DMS 273 (cell line): ENCODE data around the gene MAML1.
A peak's percentile ranks its signal among the peaks of the same experiment; 100 is the strongest.
"Not testable (repeated sequence)": the region's sequence is repeated elsewhere in the genome, so short reads cannot be mapped to it uniquely, and the experiment has no call there.

Experiments used
- DNase-seq: peaks from one replicate; lab custom pipeline; 2025; ENCODE audit not compliant: unreplicated experiment; lab: John Stamatoyannopoulos, UW

MAML1 gene

DNA sequence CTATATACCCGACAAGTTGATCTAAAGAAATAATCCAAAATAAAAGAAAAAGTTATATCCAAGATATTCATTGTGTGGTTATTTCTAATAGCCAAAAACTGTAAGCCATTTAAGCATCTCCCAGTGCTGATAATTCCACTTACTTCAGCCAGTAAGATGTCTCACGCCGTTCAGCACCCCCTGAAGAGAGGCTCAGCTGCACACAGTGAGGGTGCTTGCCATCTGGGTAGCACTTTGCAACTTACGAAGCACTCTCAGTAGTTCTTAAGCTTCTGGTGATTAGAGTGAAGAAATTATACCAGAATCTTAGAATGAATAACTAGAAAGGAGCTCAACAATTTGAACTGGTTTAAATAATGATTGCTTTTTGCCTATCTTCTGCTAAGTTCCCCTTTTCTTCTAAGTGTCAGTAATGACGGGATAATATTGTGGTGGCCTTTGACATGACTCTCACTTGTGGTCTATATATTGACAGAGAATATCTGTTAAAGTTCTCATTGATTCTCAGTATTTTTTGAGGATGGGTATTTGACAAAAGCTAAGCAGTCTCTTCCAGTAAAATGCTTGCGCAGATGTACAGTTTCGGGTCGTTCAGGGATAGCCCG lies 35.0 kb downstream of the MAML1 start:
- DNase-seq, result no peak

DNA sequence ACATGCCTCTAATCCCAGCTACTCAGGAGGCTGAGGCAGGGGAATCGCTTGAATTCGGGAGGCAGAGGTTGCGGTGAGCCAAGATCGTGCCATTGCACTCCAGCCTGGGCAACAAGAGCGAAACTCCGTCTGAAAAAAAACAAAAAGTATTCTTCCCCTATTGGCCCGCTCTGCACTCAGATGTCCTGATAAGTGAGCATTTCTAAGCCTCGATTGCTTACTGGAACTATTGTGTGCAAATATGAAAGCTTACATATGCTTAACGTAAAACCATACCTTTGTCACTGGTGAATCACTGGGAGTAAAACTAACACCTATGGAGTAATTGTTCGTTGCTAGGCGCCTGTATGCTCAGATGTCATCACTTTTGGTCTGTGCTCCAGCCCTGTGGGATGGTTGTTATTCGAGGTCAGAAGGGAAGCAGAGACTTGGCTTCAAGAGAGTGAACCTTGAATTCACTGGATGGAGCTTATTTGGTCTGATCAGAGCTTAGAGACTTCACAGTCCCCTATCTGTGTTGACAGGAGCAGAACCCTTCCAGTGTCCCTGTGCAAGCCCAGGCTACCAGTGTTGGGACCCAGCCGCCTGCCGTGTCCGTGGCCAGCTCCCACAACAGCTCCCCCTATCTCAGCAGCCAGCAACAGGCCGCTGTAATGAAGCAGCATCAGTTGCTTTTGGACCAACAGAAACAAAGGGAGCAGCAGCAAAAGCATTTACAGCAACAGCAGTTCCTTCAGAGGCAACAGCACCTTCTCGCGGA lies 35.9 kb downstream of the MAML1 start:
- no peak for DNase-seq

DNA sequence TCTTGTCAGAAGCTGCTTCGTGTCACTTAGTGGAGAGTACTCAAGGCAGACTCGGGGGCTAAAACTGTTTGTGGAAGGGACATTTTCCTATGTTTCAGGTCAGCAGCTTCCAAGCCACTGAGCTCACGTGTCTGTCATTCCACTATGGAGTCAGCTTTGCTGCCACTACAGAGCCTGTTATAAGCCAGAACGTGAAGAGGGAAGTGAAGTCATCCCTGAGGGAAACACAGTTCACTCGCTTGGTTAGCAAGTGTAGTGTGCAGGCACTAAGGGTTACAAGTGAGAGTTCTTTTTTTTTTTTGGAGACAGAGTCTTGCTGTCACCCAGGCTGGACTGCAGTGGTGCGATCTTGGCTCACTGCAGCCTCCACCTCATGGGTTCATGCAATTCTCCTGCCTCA lies 36.6 kb downstream of the MAML1 start:
- DNase-seq, result no peak

- DNase-seq, result no peak
Observed at GRCh38 chr5:179769796-179770195, 37.2 kb downstream of the MAML1 start.

DNA sequence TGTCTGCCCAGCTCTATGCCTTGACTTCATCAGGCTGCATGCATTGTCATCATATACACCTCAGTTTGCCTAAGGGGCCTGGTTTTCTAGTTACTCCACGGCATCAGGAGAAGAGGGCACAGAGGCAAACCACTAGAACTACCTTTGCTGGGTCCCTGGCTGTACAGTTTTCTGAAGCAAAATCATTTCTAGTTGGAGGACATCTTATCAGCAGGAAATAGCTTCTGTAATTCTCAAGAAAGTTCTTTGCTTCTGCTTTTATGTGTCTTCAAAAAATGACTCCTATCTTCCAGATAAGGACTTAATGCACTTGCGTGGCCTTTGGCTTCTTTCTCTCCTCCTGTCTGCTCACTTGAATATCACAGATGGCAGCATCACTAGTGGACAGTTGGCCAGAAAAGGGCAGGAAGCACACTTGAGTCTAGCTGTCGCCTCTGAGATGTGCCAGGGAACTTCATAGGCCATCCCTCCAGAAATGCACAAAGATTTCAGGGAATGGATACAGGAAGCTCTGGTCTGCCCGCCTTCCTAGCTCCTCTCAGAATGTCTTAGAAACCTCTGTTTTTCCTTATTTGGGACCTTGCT lies 38.8 kb downstream of the MAML1 start:
- no peak for DNase-seq

GRCh38 chr5:179772351-179772750 lies 39.7 kb downstream of the MAML1 start:
- DNase-seq, result no peak

- DNase-seq, result no peak
Observed at GRCh38 chr5:179773686-179774040, 41.0 kb downstream of the MAML1 start.

- no peak for DNase-seq
Observed at GRCh38 chr5:179774442-179774841, 41.8 kb downstream of the MAML1 start.

DNA sequence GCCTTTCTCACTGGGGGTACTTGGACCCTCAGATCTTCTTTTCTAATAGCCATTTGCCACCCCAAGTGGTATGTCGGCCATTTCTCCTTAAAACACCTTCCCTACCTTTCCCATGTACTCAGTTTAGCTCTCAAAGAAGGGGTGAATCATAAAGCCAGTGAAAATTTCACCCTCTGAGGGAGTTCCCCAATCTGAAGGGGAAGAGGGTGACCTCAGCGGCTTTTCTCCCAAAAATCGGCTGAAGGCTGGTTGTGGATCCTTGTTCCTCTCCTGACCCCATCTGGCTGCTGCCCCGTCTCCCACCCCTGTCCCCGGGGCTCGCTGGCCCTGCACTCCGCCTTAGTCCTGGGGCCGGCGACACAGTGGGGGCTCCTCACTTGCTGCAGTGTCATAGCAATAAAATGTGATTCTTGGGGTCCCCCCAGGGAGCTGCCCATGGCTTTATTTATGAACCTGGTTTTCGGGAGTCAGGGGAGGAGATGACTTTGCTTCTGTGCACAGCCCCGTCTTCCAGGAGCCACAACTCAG lies 43.9 kb downstream of the MAML1 start:
- DNase-seq, result no peak

DNA sequence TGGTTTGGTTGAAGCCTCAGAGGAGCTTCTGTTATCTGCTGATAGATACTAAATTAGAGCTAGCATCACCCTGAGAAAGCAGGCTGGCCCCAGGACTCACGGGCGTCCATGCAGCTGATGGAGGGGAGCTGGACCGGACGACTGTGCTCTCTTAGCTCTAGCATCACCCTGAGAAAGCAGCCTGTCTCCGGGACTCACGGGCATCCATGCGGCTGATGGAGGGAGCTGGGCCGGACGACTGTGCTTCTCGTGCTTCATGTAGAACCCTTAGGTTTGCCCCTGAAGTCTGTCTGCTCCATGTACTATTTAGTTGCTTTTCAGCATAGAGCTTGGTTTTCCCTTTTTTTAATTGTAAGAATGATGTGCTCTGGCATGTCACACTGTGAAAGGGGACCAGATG lies 44.8 kb downstream of the MAML1 start:
- no peak for DNase-seq

DNA sequence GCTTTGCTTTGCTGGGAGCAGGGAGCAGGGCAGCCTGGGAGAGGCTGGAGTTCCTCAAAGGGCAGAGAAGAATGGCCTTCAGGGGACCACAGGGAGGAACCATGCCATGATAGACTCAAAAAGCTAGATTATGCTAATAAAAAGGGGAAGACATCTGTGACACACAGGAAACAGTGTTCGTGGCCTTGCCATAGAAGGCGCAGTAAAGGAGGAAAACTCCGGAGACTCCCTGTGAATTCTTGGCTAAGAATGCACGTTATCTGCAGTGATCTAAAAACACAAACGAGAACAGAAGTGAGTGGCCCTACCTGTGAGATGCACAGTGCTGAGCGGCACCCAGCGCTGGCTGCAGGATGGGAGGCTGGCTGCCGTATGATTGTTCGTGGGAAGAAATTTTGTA lies 45.3 kb downstream of the MAML1 start:
- DNase-seq, result no peak

- no peak for DNase-seq
Observed at GRCh38 chr5:179778591-179778990, 46.0 kb downstream of the MAML1 start.

DNA sequence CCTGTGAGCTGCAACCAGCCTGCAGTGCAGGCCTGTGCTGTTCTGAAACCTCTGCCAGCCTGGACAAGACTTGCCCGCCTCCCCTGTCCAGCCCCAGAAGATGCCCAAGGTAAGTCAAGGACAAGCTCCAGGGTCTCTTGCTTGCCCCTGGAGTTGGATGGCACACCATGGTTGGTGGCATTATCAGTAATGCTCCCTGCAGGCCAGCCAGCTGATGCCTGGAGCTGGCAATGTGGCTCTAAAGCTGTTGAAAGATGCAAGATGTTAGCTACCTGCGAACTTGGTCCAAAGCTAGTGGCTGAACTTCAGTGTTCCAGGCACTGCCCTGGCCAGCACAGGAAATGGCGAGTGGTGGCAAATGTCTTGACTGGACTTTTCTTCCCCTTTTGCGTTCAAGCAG lies 47.2 kb downstream of the MAML1 start:
- DNase-seq, result no peak

GRCh38 chr5:179780362-179780761 lies 47.7 kb downstream of the MAML1 start:
- DNase-seq, result peak; percentile 30

DNA sequence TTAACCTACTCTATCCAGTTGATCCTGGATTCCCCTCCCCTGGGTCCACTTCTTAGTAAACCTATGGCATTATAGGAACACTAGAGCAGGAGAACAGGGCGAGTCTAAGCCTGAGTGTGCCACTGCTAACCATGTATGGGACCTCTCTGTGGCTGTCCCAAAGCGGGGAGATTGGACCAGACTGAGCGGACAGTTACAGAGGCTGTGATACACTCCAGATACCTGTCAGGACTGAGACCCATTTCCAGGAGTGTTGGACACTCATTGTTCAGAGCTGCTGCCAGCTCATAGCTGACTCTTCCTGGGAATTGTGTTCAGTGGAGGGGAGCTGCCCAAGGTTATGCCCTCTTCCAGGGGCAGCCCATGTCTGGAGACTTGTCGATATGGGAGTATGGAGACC lies 49.2 kb downstream of the MAML1 start:
- DNase-seq, result no peak

DNA sequence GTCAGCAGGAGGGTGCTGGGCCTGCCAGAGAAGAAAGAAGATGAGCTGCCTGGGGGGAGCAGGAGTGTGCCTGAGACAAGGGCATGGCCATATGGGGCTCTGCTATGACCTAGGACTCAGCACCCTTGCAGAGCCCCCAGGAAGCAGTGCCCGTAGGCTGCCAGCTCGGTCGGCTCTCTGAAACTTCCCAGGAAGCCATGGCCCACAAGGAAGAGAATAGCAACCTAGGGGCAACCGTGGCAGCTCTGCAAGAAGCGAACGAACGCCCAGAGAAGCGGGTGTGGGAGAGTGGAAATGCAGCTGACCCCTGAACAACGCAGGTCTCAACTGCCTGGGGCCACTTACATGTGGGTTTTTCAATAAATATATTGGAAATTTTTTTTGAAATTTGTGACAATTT lies 50.5 kb downstream of the MAML1 start:
- DNase-seq, result no peak

GRCh38 chr5:179786861-179787260 lies 54.2 kb downstream of the MAML1 start:
- DNase-seq, result no peak

DNA sequence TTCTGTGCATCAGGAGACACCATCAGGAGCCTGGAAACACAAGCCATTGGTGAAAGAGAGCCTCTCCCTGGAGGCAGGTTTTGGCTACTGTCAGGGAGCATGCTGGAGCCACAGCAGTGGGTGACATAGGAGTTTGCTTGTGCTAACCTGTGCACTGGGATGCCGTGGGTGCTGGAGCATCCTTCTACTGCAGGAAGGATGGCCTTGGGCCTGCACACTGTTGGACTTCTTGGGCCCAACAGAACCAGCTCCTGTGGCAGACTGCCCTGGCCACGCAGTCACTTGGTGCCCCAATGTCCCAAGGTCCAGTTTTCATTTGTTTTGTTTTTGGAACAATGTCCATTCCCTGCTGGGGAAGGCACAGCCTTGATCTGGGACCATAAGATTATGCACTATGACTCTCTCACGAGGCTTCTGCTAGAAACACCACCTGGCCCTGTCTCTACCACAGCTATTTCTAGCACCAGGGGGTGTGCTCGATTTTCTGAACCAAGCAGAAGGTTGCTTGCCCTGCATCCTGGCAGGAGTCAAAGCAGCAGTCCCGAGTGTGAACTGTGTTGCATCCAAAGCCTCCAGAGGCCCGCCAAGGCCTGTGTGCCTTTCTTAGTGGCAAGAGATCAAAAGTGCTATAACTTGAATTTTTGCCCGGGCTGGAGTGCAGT lies 55.7 kb downstream of the MAML1 start:
- DNase-seq, result peak; percentile 53

DNA sequence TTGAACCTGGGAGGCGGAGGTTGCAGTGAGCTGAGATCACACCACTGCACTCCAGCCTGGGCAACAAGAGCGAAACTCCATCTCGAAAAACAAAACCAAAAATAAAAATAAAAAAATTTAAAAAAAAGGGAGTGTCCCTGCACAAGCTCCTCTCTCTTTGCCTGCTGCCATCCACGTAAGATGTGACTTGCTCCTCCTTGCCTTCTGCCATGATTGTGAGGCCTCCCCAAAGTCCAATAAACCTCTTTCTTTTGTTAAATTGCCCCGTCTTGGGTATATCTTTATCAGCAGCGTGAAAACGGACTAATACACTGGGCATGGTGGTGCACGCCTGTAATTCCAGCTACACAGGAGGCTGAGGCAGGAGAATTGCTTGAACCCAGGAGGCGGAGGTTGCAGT lies 56.7 kb downstream of the MAML1 start:
- not testable (repeated sequence) for DNase-seq

DNA sequence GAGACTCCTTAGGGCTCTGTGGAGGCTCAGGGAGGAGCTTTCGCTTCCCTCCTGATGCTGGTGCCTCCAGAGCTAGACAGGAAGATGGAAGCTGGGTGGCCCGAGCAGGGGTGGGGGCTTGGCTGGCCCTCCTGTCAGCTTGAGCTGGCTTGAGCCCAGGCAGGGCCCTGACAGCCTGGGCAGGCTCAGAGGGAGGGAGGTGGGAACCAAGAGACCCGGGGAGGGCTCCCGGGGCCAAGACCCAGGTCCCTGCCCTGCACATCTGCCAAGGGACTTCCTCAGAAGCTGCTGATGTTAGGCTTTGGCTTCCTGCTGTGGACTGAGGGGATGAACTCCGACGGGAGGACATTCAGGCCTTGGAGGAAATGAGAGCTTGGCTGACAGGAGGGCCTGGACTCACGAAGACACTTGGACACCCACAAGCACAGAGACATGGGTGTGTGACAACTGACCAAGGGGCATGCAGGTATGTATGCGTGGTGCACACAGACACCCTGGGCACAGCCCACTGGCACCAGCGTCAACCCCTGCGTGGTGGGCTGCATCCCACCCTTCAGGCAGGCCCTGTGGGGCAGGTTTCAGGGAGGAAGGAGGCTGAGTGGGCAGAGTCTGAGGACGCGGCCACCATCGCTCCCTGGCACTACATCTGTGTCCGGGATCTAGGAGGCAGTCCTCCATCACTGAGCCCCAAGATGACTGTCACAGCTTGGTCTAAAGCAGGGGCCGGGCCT lies 59.4 kb downstream of the MAML1 start:
- no peak for DNase-seq
